ENCODE data around the gene SLC12A3.
A peak's percentile ranks its signal among the peaks of the same experiment; 100 is the strongest.

Gene SLC12A3

DNA sequence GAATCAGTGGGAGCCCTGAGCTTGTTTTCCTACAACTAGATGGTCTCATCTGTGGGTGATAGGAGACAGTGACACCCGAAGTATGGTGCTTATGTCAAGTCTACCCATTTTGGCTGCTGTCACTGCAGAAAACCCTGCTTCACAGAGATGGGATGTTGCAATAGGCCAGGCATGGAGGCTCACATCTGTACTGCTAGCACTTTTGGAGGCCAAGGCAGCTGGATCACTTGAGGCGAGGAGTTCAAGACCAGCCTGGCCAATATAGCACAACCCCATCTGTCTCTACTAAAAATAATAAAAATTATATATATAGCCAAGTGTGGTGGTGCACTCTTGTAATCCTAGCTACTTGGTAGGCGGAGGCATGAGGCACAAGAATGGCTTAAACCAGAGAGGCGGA, 64.6 kb downstream of the SLC12A3 start:
- ChIA-PET CTCF (interaction anchor here (1.3 to 2.5 kb wide), 3 partner anchors 9 to 62 kb away, joined by 4 to 8 read pairs (median 7); no protein-coding TSS in a partner anchor), POLR2A (no interaction called here)
- TF ChIP-seq, protein P1, sequence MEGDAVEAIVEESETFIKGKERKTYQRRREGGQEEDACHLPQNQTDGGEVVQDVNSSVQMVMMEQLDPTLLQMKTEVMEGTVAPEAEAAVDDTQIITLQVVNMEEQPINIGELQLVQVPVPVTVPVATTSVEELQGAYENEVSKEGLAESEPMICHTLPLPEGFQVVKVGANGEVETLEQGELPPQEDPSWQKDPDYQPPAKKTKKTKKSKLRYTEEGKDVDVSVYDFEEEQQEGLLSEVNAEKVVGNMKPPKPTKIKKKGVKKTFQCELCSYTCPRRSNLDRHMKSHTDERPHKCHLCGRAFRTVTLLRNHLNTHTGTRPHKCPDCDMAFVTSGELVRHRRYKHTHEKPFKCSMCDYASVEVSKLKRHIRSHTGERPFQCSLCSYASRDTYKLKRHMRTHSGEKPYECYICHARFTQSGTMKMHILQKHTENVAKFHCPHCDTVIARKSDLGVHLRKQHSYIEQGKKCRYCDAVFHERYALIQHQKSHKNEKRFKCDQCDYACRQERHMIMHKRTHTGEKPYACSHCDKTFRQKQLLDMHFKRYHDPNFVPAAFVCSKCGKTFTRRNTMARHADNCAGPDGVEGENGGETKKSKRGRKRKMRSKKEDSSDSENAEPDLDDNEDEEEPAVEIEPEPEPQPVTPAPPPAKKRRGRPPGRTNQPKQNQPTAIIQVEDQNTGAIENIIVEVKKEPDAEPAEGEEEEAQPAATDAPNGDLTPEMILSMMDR (IDR thresholded peaks at IDR 0.05; ENCODE audit: control extremely low read depth, extremely low read depth, low read depth, missing control alignments) = no peak
- DNase-seq (ENCODE audit: extremely low spot score) = no peak

DNA sequence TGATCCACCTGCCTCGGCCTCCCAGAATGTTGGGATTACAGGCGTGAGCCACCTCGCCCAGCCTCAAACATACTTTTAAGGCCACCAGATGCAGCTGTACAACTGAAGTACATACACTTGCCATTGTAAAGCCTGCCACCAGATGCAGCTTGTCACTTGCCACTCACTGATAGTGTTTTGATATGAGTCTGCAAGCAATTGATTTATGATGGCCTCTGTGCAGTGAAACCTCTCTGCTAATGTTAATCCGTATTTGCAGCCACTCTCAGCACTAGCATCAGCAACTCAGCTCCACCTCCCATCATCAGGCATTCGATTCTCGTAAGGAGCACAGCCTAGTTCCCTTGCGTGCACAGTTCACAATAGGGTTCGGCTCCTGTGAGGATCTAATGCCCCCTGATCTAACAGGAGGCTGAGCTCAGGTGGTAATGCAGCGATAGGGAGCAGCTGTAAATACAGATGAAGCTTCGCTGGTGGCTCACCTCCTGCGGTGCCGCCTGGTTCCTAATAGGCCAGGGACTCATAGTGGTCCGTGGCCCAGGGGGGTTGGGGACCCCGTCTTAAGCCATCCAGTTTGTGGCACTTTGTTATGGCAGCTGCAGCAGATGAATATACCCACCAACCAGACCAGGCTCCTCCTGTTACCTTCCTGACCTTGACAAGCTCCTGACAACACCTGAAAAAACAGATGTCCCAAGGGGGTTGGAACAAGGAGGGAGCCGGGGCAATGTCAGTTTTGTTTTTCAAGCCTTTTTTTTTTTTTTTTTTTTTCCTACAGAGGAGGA, 65.7 kb downstream of the SLC12A3 start:
- CTCF ChIA-PET = interaction anchor here (1.0 to 2.5 kb wide), 7 partner anchors 9 to 64 kb away, joined by 3 to 8 read pairs (median 4); no protein-coding TSS in a partner anchor
- TF ChIP-seq, protein P1 (IDR thresholded peaks at IDR 0.05; ENCODE audit: control extremely low read depth, extremely low read depth, low read depth, missing control alignments) = no peak
- POLR2A ChIA-PET = interaction anchor here (0.9 to 3.9 kb wide), 8 partner anchors 11 to 74 kb away, joined by 3 to 60 read pairs (median 20); no protein-coding TSS in a partner anchor
- no peak for DNase-seq (ENCODE audit: extremely low spot score)

DNA sequence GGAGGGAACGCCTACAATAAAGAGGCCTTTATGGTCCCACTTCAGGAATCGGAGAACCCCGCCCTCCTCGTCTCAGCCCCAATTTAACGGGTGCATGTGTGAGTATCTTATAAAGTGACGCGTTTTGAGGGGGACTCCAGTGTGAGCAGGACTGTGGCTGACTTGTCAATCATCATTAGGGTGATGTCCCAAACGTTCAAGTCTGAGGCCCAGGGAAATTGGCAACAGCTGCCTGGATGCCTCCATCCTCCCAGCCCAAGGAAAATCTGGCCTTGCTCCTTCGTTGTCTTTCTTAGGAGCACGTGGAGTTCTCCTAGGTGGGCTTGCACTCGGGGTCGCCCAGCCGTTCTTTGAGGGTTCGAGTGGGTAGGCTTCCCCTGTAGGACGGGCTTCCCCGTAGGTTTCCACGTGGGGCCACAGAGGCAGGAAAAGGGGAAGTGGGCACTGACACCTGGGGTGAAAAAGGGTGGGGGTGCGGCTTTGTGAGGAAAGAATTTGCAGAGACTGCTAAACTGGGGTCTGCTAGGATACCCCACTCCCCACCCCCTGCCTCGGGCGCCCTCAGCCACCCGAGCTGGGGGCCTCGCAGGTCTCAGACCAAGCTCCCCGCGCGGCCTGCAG, 66.4 kb downstream of the SLC12A3 start:
- TF ChIP-seq, protein P1 (IDR thresholded peaks at IDR 0.05; ENCODE audit: control extremely low read depth, extremely low read depth, low read depth, missing control alignments) = no peak
- POLR2A ChIA-PET = interaction anchor here (0.7 to 3.9 kb wide), 26 partner anchors 11 to 238 kb away, joined by 3 to 60 read pairs (median 4); no protein-coding TSS in a partner anchor
- peak; percentile 80 for DNase-seq (ENCODE audit: extremely low spot score)
- CTCF ChIA-PET = interaction anchor here (1.0 to 2.5 kb wide), 7 partner anchors 10 to 65 kb away, joined by 3 to 8 read pairs (median 4); no protein-coding TSS in a partner anchor

DNA sequence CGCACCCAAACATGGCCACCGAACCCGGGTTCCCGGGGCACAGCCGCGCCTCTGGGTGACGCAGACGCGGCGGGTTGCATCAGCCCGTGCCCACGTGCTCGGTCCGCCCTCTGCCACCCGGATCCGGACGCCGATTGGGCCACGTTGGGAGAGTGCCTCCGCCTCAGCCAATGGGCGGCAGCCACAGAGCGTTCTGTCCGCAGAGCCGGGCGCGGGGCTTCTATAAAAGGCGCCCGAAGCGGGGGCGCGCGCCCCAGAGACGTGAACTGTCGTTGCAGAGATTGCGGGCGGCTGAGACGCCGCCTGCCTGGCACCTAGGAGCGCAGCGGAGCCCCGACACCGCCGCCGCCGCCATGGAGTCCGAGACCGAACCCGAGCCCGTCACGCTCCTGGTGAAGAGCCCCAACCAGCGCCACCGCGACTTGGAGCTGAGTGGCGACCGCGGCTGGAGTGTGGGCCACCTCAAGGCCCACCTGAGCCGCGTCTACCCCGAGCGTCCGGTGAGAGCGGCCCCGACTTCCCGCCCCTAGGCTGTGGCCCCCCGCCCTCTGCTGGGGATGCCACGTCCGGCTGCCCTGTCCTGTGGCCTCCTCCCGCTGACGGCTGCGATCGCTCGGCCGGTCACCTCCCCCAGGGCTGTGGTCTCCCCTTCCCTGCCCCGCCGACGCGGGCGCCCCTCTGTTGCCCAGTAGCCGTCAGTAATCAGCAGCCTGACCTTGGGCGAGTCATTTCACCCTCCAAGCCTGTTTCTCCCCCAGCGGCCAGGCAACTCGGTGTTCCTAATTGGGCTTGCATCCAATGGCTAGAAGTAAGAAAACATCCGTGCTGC, 67.1 kb downstream of the SLC12A3 start, which contains the start of gene HERPUD1:
Gene HERPUD1, plus strand, starts transcription at position 251 of the 829 bp plus-strand sequence. Its CDS starts 103 bp downstream, at position 354.
- TF ChIP-seq, protein P1 (IDR thresholded peaks at IDR 0.05; ENCODE audit: control extremely low read depth, extremely low read depth, low read depth, missing control alignments) = no peak
- ChIA-PET POLR2A (interaction anchor here (0.7 to 3.9 kb wide), 27 partner anchors 10 to 238 kb away, joined by 3 to 60 read pairs (median 4); no protein-coding TSS in a partner anchor), CTCF (interaction anchor here (1.0 to 2.5 kb wide), 6 partner anchors 10 to 65 kb away, joined by 3 to 8 read pairs (median 5); no protein-coding TSS in a partner anchor)
- DNase-seq (ENCODE audit: extremely low spot score) = peak; percentile 99

DNA sequence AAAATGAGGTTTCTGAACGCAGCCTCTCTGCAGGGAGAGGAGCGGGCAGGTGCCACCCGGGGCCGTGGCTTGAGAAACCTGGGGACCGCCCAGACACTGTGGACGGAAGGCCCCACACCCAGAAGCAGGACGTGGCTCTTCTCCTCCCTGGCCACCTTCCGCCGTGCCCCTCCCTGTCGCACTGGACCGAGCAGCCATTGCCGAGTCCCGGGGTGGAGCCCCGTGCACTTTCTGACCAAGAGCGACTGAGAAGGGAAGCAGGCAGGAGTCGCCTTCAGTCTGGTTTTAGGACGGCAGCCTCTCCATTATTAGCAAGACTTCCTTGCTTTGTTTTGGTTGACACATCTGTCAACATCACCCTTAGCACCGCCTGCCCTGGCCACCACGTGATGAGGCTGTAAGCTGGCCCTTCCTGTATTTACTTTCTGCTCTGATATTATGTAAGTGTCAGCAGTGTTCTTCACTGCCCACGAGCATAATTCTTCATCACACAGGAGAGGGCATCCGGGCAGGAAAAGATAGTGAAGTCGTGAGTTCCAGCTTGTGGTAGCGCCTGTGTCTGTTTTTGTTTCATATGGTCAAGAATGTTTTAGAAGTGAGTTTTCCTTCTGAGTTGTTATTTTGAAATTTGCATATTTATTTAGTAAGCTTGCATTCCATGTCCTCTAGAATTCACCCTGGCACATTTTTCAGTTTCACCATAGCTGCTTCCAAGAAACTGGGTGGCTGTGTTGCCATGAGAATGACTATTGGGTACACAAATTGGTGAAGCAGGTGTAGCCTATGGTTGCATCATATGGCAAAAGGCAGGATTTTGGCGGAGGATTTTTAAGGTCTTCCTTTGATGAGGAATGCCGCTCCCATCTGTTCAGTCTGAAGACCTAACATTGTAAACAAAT, 68.0 kb downstream of the SLC12A3 start:
- POLR2A ChIA-PET = interaction anchor here (0.7 to 3.9 kb wide), 15 partner anchors 9 to 67 kb away, joined by 3 to 60 read pairs (median 4); no protein-coding TSS in a partner anchor
- DNase-seq (ENCODE audit: extremely low spot score) = peak; percentile 40

More for the DNA sequence above, 68.0 kb downstream of the SLC12A3 start:
- CTCF ChIA-PET = interaction anchor here (0.9 to 1.7 kb wide), 5 partner anchors 9 to 70 kb away, joined by 3 to 4 read pairs (median 3); partner anchors contain the start of gene CETP
- TF ChIP-seq, protein P1 (IDR thresholded peaks at IDR 0.05; ENCODE audit: control extremely low read depth, extremely low read depth, low read depth, missing control alignments) = no peak
